Measurements from ENCODE around the gene FBXO7.

Gene FBXO7

GRCh38 chr22:32478994-32479393, 4.4 kb downstream of the FBXO7 start:
- Histone ChIP-seq H3K4me3 (no peak overlapping the region), H3K36me3 (ENCODE audit: insufficient read depth, low read length) (peaks cover 11% of the 10 kb centered on the region), H3K9me3 (ENCODE audit: low read depth, low read length) (no peaks in the 10 kb centered on the region), H3K27ac (no peak overlapping the region), H3K9ac (ENCODE audit: insufficient read length) (no peak overlapping the region)
- no peak for TF ChIP-seq POLR2AphosphoS5 (IDR thresholded peaks at IDR 0.05; ENCODE audit: borderline replicate concordance, low read depth, low read length)
- TF ChIP-seq FOXP2 (optimal IDR thresholded peaks at IDR 0.05; ENCODE audit: control extremely low read depth, extremely low read length, insufficient read depth): no peak
- no peak for TF ChIP-seq EZH2 (IDR thresholded peaks at IDR 0.05)
- DNase-seq (ENCODE audit: low read depth, low spot score): no peak

GRCh38 chr22:32480238-32480637, 5.6 kb downstream of the FBXO7 start:
- DNase-seq (ENCODE audit: low read depth, low spot score): no peak
- Histone ChIP-seq H3K9ac (ENCODE audit: insufficient read length) (no peak overlapping the region), H3K4me3 (no peak overlapping the region), H3K36me3 (ENCODE audit: insufficient read depth, low read length) (peaks cover 22% of the 10 kb centered on the region), H3K27ac (no peak overlapping the region), H3K9me3 (ENCODE audit: low read depth, low read length) (no peaks in the 10 kb centered on the region)
- TF ChIP-seq EZH2 (IDR thresholded peaks at IDR 0.05): no peak
- TF ChIP-seq POLR2AphosphoS5 (IDR thresholded peaks at IDR 0.05; ENCODE audit: borderline replicate concordance, low read depth, low read length): no peak
- TF ChIP-seq FOXP2 (optimal IDR thresholded peaks at IDR 0.05; ENCODE audit: control extremely low read depth, extremely low read length, insufficient read depth): no peak

GRCh38 chr22:32482708-32483107, 8.1 kb downstream of the FBXO7 start:
- TF ChIP-seq EZH2 (IDR thresholded peaks at IDR 0.05) (no peak), POLR2AphosphoS5 (IDR thresholded peaks at IDR 0.05; ENCODE audit: borderline replicate concordance, low read depth, low read length) (no peak), FOXP2 (optimal IDR thresholded peaks at IDR 0.05; ENCODE audit: control extremely low read depth, extremely low read length, insufficient read depth) (no peak)
- Histone ChIP-seq H3K4me3 (no peak overlapping the region), H3K27ac (no peak overlapping the region), H3K9ac (ENCODE audit: insufficient read length) (no peak overlapping the region), H3K36me3 (ENCODE audit: insufficient read depth, low read length) (peaks cover 46% of the 10 kb centered on the region), H3K9me3 (ENCODE audit: low read depth, low read length) (no peaks in the 10 kb centered on the region)
- no peak for DNase-seq (ENCODE audit: low read depth, low spot score)

- peaks cover 72% of the 10 kb centered on the region for H3K36me3 ChIP-seq (ENCODE audit: insufficient read depth, low read length)
- DNase-seq (ENCODE audit: low read depth, low spot score): no peak
- H3K27ac ChIP-seq: no peak overlapping the region
- no peak overlapping the region for H3K9ac ChIP-seq (ENCODE audit: insufficient read length)
- no peaks in the 10 kb centered on the region for H3K9me3 ChIP-seq (ENCODE audit: low read depth, low read length)
- TF ChIP-seq POLR2AphosphoS5 (IDR thresholded peaks at IDR 0.05; ENCODE audit: borderline replicate concordance, low read depth, low read length) (no peak), EZH2 (IDR thresholded peaks at IDR 0.05) (no peak), FOXP2 (optimal IDR thresholded peaks at IDR 0.05; ENCODE audit: control extremely low read depth, extremely low read length, insufficient read depth) (no peak)
- no peak overlapping the region for H3K4me3 ChIP-seq
These were observed 12.2 kb downstream of the FBXO7 start for GRCh38 chr22:32486656-32487390.

- DNase-seq (ENCODE audit: low read depth, low spot score): no peak
- TF ChIP-seq EZH2 (IDR thresholded peaks at IDR 0.05) (no peak), POLR2AphosphoS5 (IDR thresholded peaks at IDR 0.05; ENCODE audit: borderline replicate concordance, low read depth, low read length) (no peak), FOXP2 (optimal IDR thresholded peaks at IDR 0.05; ENCODE audit: control extremely low read depth, extremely low read length, insufficient read depth) (no peak)
- Histone ChIP-seq H3K9ac (ENCODE audit: insufficient read length) (no peak overlapping the region), H3K27ac (no peak overlapping the region), H3K9me3 (ENCODE audit: low read depth, low read length) (no peaks in the 10 kb centered on the region), H3K4me3 (no peak overlapping the region), H3K36me3 (ENCODE audit: insufficient read depth, low read length) (peaks cover 78% of the 10 kb centered on the region)
These were observed 12.8 kb downstream of the FBXO7 start for GRCh38 chr22:32487461-32487860.

GRCh38 chr22:32489377-32489776, 14.8 kb downstream of the FBXO7 start:
- Histone ChIP-seq H3K36me3 (ENCODE audit: insufficient read depth, low read length) (peaks cover 89% of the 10 kb centered on the region), H3K4me3 (no peak overlapping the region), H3K9me3 (ENCODE audit: low read depth, low read length) (no peaks in the 10 kb centered on the region), H3K27ac (no peak overlapping the region), H3K9ac (ENCODE audit: insufficient read length) (no peak overlapping the region)
- TF ChIP-seq FOXP2 (optimal IDR thresholded peaks at IDR 0.05; ENCODE audit: control extremely low read depth, extremely low read length, insufficient read depth): no peak
- no peak for TF ChIP-seq POLR2AphosphoS5 (IDR thresholded peaks at IDR 0.05; ENCODE audit: borderline replicate concordance, low read depth, low read length)
- no peak for TF ChIP-seq EZH2 (IDR thresholded peaks at IDR 0.05)
- no peak for DNase-seq (ENCODE audit: low read depth, low spot score)

GRCh38 chr22:32490279-32490678, 15.7 kb downstream of the FBXO7 start:
- peaks cover 91% of the 10 kb centered on the region for H3K36me3 ChIP-seq (ENCODE audit: insufficient read depth, low read length)
- H3K9ac ChIP-seq (ENCODE audit: insufficient read length): no peak overlapping the region
- DNase-seq (ENCODE audit: low read depth, low spot score): no peak
- no peak overlapping the region for H3K4me3 ChIP-seq
- no peak for TF ChIP-seq FOXP2 (optimal IDR thresholded peaks at IDR 0.05; ENCODE audit: control extremely low read depth, extremely low read length, insufficient read depth)
- H3K9me3 ChIP-seq (ENCODE audit: low read depth, low read length): no peaks in the 10 kb centered on the region
- no peak overlapping the region for H3K27ac ChIP-seq

- no peak overlapping the region for H3K9ac ChIP-seq (ENCODE audit: insufficient read length)
- no peak overlapping the region for H3K27ac ChIP-seq
- H3K4me3 ChIP-seq: no peak overlapping the region
- H3K9me3 ChIP-seq (ENCODE audit: low read depth, low read length): no peaks in the 10 kb centered on the region
- no peak for DNase-seq (ENCODE audit: low read depth, low spot score)
- peaks cover 89% of the 10 kb centered on the region for H3K36me3 ChIP-seq (ENCODE audit: insufficient read depth, low read length)
- TF ChIP-seq FOXP2 (optimal IDR thresholded peaks at IDR 0.05; ENCODE audit: control extremely low read depth, extremely low read length, insufficient read depth) (no peak), EZH2 (IDR thresholded peaks at IDR 0.05) (no peak), POLR2AphosphoS5 (IDR thresholded peaks at IDR 0.05; ENCODE audit: borderline replicate concordance, low read depth, low read length) (no peak)
These were observed 17.5 kb downstream of the FBXO7 start for GRCh38 chr22:32492111-32492510.

GRCh38 chr22:32493551-32493950, 18.9 kb downstream of the FBXO7 start:
- H3K9me3 ChIP-seq (ENCODE audit: low read depth, low read length): no peaks in the 10 kb centered on the region
- TF ChIP-seq FOXP2 (optimal IDR thresholded peaks at IDR 0.05; ENCODE audit: control extremely low read depth, extremely low read length, insufficient read depth): no peak
- TF ChIP-seq POLR2AphosphoS5 (IDR thresholded peaks at IDR 0.05; ENCODE audit: borderline replicate concordance, low read depth, low read length): no peak
- no peak for TF ChIP-seq EZH2 (IDR thresholded peaks at IDR 0.05)
- H3K36me3 ChIP-seq (ENCODE audit: insufficient read depth, low read length): peaks cover 90% of the 10 kb centered on the region
- no peak overlapping the region for H3K4me3 ChIP-seq
- H3K27ac ChIP-seq: no peak overlapping the region
- DNase-seq (ENCODE audit: low read depth, low spot score): no peak
- H3K9ac ChIP-seq (ENCODE audit: insufficient read length): no peak overlapping the region

All from SK-N-MC (cell line).